SK-N-SH (cell line): Measurements from ENCODE around the gene ERC1. TPM values are rescaled to one million over a fixed set of nuclear protein-coding genes. Genes with fewer than 3 reads are reported as not detected.

Experiments
- CTCF ChIA-PET: fragments of 300-600, 350-600 bp; formaldehyde crosslinking; extraction: SDS; loops from one replicate; lab custom pipeline; 2021; lab: Yijun Ruan, JAX
- POLR2A ChIA-PET: fragments of 350-600 bp; sonication (Branson Sonifier 250); formaldehyde crosslinking; extraction: SDS; loops from one replicate; lab custom pipeline; 2020; ENCODE audit warnings: antibody characterized with exemption, inconsistent platforms; lab: Yijun Ruan, JAX
- DNase-seq: peaks from one replicate; pipeline ENCODE4 v3.0.0; 2012
- H2AFZ ChIP-seq: fragments of 200-600 bp; sonication (generic); 2 replicates; pipeline ENCODE4 v1.8.1; 2016; ENCODE audit warnings: antibody characterized with exemption, mild to moderate bottlenecking, low read depth
- H3F3A ChIP-seq: fragments of 200-600 bp; sonication (generic); replicated peaks from 2 replicates; pipeline ENCODE3; 2016; ENCODE audit warnings: antibody characterized with exemption, mild to moderate bottlenecking; ENCODE audit not compliant: insufficient read depth
- H3K27ac ChIP-seq, 2 experiments: fragments of 200-500 bp in 1 of 2; fragments of 200-600 bp in 1 of 2; sonication (Bioruptor generic) in 1 of 2; sonication (generic), shearing (Covaris generic) in 1 of 2; 2 replicates each; pipeline versions ENCODE4 v1.5.1 to v1.6.1; 2014 to 2016; ENCODE audit warnings: low read depth in 2 of 2, inconsistent platforms in 1 of 2, low read length in 1 of 2, mild to moderate bottlenecking in 1 of 2, mixed read lengths in 1 of 2
- H3K27me3 ChIP-seq: fragments of 200-600 bp; sonication (generic), shearing (Covaris generic); 2 replicates; pipeline ENCODE4 v1.6.1; 2016; ENCODE audit warnings: mixed run types; ENCODE audit not compliant: insufficient read depth
- H3K36me3 ChIP-seq, 2 experiments: fragments of 200-500 bp in 1 of 2; fragments of 200-600 bp in 1 of 2; sonication (Bioruptor generic) in 1 of 2; sonication (generic) in 1 of 2; replicated peaks in 1 of 2; 2 replicates each; pipeline versions ENCODE3 to v1.5.1; 2014 to 2016; ENCODE audit warnings: low read length in 1 of 2, mild to moderate bottlenecking in 1 of 2; ENCODE audit not compliant: insufficient read depth in 2 of 2, control insufficient read depth in 1 of 2
- H3K4me1 ChIP-seq, 2 experiments: fragments of 200-500 bp in 1 of 2; fragments of 200-600 bp in 1 of 2; sonication (Bioruptor generic) in 1 of 2; sonication (generic), shearing (Covaris generic) in 1 of 2; 2 replicates each; pipeline versions ENCODE4 v1.5.1 to v1.6.1; 2014 to 2016; ENCODE audit warnings: low read depth in 1 of 2, low read length in 1 of 2, mixed run types in 1 of 2; ENCODE audit not compliant: insufficient read depth in 2 of 2, control insufficient read depth in 1 of 2
- H3K4me2 ChIP-seq: fragments of 200-600 bp; sonication (generic), shearing (Covaris generic); 2 replicates; pipeline ENCODE4 v1.6.1; 2017; ENCODE audit warnings: mixed run types
- H3K4me3 ChIP-seq, 2 experiments: fragments of 200-500 bp in 1 of 2; fragments of 200-600 bp in 1 of 2; sonication (Bioruptor generic) in 1 of 2; sonication (generic), shearing (Covaris generic) in 1 of 2; 2 replicates each; pipeline versions ENCODE4 v1.5.1 to v1.8.1; 2014 to 2016; ENCODE audit warnings: low read depth in 2 of 2, inconsistent platforms in 1 of 2, low read length in 1 of 2, mild to moderate bottlenecking in 1 of 2, mixed read lengths in 1 of 2, moderate library complexity in 1 of 2
- H3K79me2 ChIP-seq: fragments of 200-600 bp; sonication (generic); 2 replicates; pipeline ENCODE4 v1.8.1; 2017; ENCODE audit warnings: mild to moderate bottlenecking; ENCODE audit not compliant: insufficient read depth
- H3K9ac ChIP-seq: fragments of 200-600 bp; sonication (generic); 2 replicates; pipeline ENCODE4 v1.6.1; 2017; ENCODE audit warnings: mixed run types
- H3K9me2 ChIP-seq: fragments of 200-600 bp; sonication (generic); 2 replicates; pipeline ENCODE4 v1.6.1; 2017; ENCODE audit warnings: mixed run types
- H3K9me3 ChIP-seq: fragments of 200-600 bp; sonication (generic); 2 replicates; pipeline ENCODE4 v1.6.1; 2017; ENCODE audit warnings: mixed run types, mild to moderate bottlenecking, moderate library complexity
- H4K20me1 ChIP-seq: fragments of 200-600 bp; sonication (generic); 2 replicates; pipeline ENCODE4 v1.6.1; 2017; ENCODE audit warnings: mild to moderate bottlenecking, mixed run types; ENCODE audit not compliant: insufficient read depth
- EP300 ChIP-seq, 2 experiments: IDR thresholded peaks; 2 replicates each; pipeline versions ENCODE4 v1.4.0 to v1.6.1; 2012; ENCODE audit warnings: borderline replicate concordance in 1 of 2, low read depth in 1 of 2, low read length in 1 of 2
- TAF1 ChIP-seq: IDR thresholded peaks from 2 replicates; pipeline ENCODE4 v1.6.1; 2012; ENCODE audit warnings: low read depth, mild to moderate bottlenecking, low read length, moderate library complexity, borderline replicate concordance
- WGBS: methylation state at CpG from one replicate; pipeline ENCODE4 v1.1.6; 2017; ENCODE audit warnings: low lambda C conversion rate; 5-methylcytosine and 5-hydroxymethylcytosine counted together
- polyA plus RNA-seq, 3 experiments: library from polyadenylated mRNA; depleted of rRNA; stranded (reverse); fragments of >200 nt; gene quantifications; 2 replicates each; pipeline ENCODE4 v1.2.3, GENCODE V29; 2012
- TF ChIP-seq, protein P1 (sequence below): IDR thresholded peaks from 2 replicates; pipeline ENCODE4 v1.6.1; 2012; ENCODE audit warnings: mild to moderate bottlenecking, low read depth, low read length, moderate library complexity

Gene ERC1
- polyA plus RNA-seq, 1 of the 3 experiments (the other 2 are of a cell fraction): 7.5 TPM

DNA sequence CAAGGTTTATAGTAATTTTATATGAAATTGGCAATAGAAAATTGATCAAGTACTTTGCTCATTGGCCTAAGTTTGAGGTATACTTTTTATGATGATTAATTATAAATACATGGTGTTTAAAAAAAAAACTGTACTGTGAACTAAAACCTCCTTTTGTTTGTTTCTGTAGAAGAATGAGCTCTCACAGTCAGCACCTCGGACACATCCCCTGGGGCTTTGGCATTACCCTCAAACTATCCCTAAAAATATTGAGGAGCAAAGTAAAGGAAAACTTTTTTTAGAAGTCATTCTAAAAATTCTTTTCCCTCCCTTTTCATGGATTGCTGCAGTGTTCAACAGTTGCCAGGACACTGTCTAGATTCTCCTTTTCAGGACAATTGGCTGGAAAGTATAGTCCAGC is 419.8 kb downstream of the ERC1 start:
- Histone ChIP-seq H3K9ac (no peak overlapping the region), H3K79me2 (no peaks in the 10 kb centered on the region), H3K9me3 (no peaks in the 10 kb centered on the region), H2AFZ (no peak overlapping the region), H3K9me2 (no peaks in the 10 kb centered on the region), H3K27me3 (no peaks in the 10 kb centered on the region), H3K4me1 (peaks cover 0 to 3% of the 10 kb centered on the region in 2 experiments; a peak in 1 of 4 replicates), H3K27ac (no peak overlapping the region), H4K20me1 (no peaks in the 10 kb centered on the region), H3K4me2 (no peak overlapping the region), H3K4me3 (no peak overlapping the region), H3F3A (no peaks in the 10 kb centered on the region), H3K36me3 (peaks cover 18 to 19% of the 10 kb centered on the region in 2 experiments)
- ChIA-PET POLR2A (no interaction called here), CTCF (no interaction called here)
- TF ChIP-seq, protein P1, sequence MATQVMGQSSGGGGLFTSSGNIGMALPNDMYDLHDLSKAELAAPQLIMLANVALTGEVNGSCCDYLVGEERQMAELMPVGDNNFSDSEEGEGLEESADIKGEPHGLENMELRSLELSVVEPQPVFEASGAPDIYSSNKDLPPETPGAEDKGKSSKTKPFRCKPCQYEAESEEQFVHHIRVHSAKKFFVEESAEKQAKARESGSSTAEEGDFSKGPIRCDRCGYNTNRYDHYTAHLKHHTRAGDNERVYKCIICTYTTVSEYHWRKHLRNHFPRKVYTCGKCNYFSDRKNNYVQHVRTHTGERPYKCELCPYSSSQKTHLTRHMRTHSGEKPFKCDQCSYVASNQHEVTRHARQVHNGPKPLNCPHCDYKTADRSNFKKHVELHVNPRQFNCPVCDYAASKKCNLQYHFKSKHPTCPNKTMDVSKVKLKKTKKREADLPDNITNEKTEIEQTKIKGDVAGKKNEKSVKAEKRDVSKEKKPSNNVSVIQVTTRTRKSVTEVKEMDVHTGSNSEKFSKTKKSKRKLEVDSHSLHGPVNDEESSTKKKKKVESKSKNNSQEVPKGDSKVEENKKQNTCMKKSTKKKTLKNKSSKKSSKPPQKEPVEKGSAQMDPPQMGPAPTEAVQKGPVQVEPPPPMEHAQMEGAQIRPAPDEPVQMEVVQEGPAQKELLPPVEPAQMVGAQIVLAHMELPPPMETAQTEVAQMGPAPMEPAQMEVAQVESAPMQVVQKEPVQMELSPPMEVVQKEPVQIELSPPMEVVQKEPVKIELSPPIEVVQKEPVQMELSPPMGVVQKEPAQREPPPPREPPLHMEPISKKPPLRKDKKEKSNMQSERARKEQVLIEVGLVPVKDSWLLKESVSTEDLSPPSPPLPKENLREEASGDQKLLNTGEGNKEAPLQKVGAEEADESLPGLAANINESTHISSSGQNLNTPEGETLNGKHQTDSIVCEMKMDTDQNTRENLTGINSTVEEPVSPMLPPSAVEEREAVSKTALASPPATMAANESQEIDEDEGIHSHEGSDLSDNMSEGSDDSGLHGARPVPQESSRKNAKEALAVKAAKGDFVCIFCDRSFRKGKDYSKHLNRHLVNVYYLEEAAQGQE: peak; percentile 84; the same call in 1 of the 2 replicates
- no peak for TF ChIP-seq EP300 (IDR thresholded peaks at IDR 0.05; ENCODE audit: borderline replicate concordance in 1 of 2, low read depth in 1 of 2, low read length in 1 of 2)
- WGBS: 93% methylated on average over 1 of the region's 1 CpG
- no peak for DNase-seq

DNA sequence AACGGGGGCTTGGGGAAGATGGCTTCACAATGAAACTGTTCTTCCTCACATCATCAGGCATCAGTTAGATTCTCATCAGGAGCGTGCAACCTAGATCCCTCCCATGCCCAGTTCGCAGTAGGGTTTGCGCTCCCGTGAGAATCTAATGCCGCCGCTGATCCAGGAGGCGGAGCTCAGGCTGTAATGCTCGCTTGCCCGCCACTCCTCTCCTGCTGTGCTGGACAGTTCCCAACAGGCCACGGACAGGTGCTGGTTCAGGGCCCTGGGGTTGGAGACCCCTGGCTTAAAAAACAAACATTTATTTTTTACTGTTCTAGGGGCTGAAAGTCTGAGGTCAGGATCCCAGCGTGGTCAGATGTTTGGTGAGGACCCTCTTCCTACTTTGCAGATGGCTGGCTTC is 422.9 kb downstream of the ERC1 start:
- Histone ChIP-seq H4K20me1 (no peaks in the 10 kb centered on the region), H3K36me3 (peaks cover 16 to 20% of the 10 kb centered on the region in 2 experiments), H3K4me2 (no peak overlapping the region), H3K27me3 (no peaks in the 10 kb centered on the region)
- CTCF ChIA-PET: interaction anchor here (1.3 kb wide), 1 partner anchor 296 kb away, joined by 3 read pairs; no protein-coding TSS in a partner anchor
- TF ChIP-seq, protein P1: peak; percentile 77; the same call in 1 of the 2 replicates
- TF ChIP-seq TAF1: no peak
- TF ChIP-seq, all 33 proteins: peak for 1
- Histone ChIP-seq H3K79me2 (no peaks in the 10 kb centered on the region), H3K4me3 (no peak overlapping the region), H3K9ac (no peak overlapping the region), H3K9me3 (no peaks in the 10 kb centered on the region), H3K4me1 (peaks cover 0 to 3% of the 10 kb centered on the region in 2 experiments; a peak in 1 of 4 replicates), H3F3A (no peaks in the 10 kb centered on the region), H2AFZ (no peak overlapping the region), H3K9me2 (no peaks in the 10 kb centered on the region), H3K27ac (no peak overlapping the region)
- 100% methylated on average over 8 of the region's 12 CpGs for WGBS
- no peak for DNase-seq
- POLR2A ChIA-PET: no interaction called here
